ENCODE measurements around the gene CD300H.

DNA sequence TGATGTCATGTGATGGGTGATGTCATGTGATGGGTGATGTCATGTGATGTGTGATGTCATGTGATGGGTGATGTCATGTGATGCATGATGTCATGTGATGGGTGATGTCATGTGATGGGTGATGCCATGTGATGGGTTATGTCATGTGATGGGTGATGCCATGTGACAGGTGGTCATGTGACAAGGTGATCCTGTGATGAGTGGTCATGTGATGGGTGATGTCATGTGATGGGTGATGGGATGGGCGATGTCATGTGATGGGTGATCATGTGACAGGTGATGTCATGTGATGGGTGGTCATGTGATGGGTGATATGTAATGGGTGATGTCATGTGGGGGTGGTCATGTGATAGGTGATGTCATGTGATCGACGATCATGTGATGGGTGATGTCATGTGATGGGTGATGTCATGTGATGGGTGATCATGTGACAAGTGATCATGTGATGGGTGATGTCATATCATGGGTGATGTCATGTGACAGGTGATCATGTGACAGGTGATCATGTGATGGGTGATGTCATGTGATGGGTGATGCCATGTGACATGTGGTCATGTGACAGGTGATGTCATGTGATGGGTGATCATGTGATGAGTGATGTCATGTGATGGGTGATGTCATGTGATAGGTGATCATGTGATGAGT lies 53.2 kb downstream of the CD300H start:
- no peak for TF ChIP-seq GATA2 (IDR thresholded peaks at IDR 0.05; ENCODE audit: low read depth, low read length)
- no peak for TF ChIP-seq GATA3 (IDR thresholded peaks at IDR 0.05; ENCODE audit: low read depth, low read length)
